MM.1S (cell line): ENCODE results near the gene PIGN.

ENCODE experiments used
- DNase-seq: peaks from one replicate; pipeline ENCODE4 v3.0.0-alpha.2; 2015
- H2AFZ ChIP-seq: fragments of 300-600 bp; sonication (generic); 2 replicates; pipeline ENCODE4 v1.6.0; 2016; ENCODE audit warnings: antibody characterized with exemption, low read length
- H3F3A ChIP-seq: fragments of 300-600 bp; sonication (generic); 2 replicates; pipeline ENCODE4 v1.6.1; 2016; ENCODE audit warnings: mild to moderate bottlenecking, antibody characterized with exemption, low read length, moderate library complexity, mixed read lengths; ENCODE audit not compliant: insufficient read depth
- H3K27ac ChIP-seq: fragments of 300-600 bp; sonication (generic); 2 replicates; pipeline ENCODE4 v1.5.1; 2016; ENCODE audit warnings: mild to moderate bottlenecking, low read length
- H3K27me3 ChIP-seq: fragments of 300-600 bp; sonication (generic); replicated peaks from 2 replicates; pipeline ENCODE4 v1.6.0; 2016; ENCODE audit warnings: low read length; ENCODE audit not compliant: insufficient read depth
- H3K36me3 ChIP-seq: fragments of 300-600 bp; sonication (generic); replicated peaks from 2 replicates; pipeline ENCODE4 v1.6.1; 2016; ENCODE audit warnings: mild to moderate bottlenecking, low read length, mixed read lengths; ENCODE audit not compliant: insufficient read depth
- H3K4me1 ChIP-seq: fragments of 300-600 bp; sonication (generic); 2 replicates; pipeline ENCODE4 v1.6.1; 2016; ENCODE audit warnings: low read length, mixed read lengths
- H3K4me2 ChIP-seq: fragments of 300-600 bp; sonication (generic); 2 replicates; pipeline ENCODE4 v1.6.0; 2016; ENCODE audit warnings: low read depth, low read length
- H3K4me3 ChIP-seq: fragments of 300-600 bp; sonication (generic); 2 replicates; pipeline ENCODE4 v1.5.1; 2016; ENCODE audit warnings: low read length, mixed read lengths
- H3K79me2 ChIP-seq: fragments of 300-600 bp; sonication (generic); 2 replicates; pipeline ENCODE4 v1.6.1; 2016; ENCODE audit warnings: mixed run types, low read length, mixed read lengths
- H3K9ac ChIP-seq: fragments of 300-600 bp; sonication (generic); 2 replicates; pipeline ENCODE4 v1.6.1; 2016; ENCODE audit warnings: low read length, mixed read lengths
- H3K9me2 ChIP-seq: fragments of 300-600 bp; sonication (generic); replicated peaks from 2 replicates; pipeline ENCODE4 v1.6.1; 2016; ENCODE audit warnings: mild to moderate bottlenecking, low read length, mixed read lengths; ENCODE audit not compliant: insufficient read depth
- H3K9me3 ChIP-seq: fragments of 300-600 bp; sonication (generic); replicated peaks from 2 replicates; pipeline ENCODE4 v1.6.1; 2016; ENCODE audit warnings: mild to moderate bottlenecking, low read length, mixed read lengths; ENCODE audit not compliant: insufficient read depth
- H4K20me1 ChIP-seq: fragments of 300-600 bp; sonication (generic); 2 replicates; pipeline ENCODE4 v1.6.1; 2016; ENCODE audit warnings: mild to moderate bottlenecking, low read length, moderate library complexity, mixed read lengths; ENCODE audit not compliant: insufficient read depth
- CTCF ChIP-seq: fragments of 300-600 bp; sonication (generic); IDR thresholded peaks from 2 replicates; pipeline ENCODE4 v1.5.1; 2016; ENCODE audit warnings: antibody characterized with exemption, low read length, mixed read lengths
- EZH2 ChIP-seq: fragments of 300-600 bp; sonication (generic); optimal IDR thresholded peaks from 2 replicates; pipeline ENCODE3; 2017; ENCODE audit warnings: low read depth, mild to moderate bottlenecking, antibody characterized with exemption, low read length, mixed read lengths
- EZH2phosphoT487 ChIP-seq: fragments of 300-600 bp; sonication (generic); IDR thresholded peaks from 2 replicates; pipeline ENCODE4 v1.6.1; 2018; ENCODE audit warnings: antibody characterized with exemption, low read length

The PIGN gene

GRCh38 chr18:61992923-61993322 lies 193.9 kb downstream of the PIGN start:
- Histone ChIP-seq H3K9me2 (no peaks in the 10 kb centered on the region), H3K9ac (no peak overlapping the region), H3K4me3 (no peak overlapping the region), H3K27me3 (no peaks in the 10 kb centered on the region), H3K4me1 (peaks cover 11% of the 10 kb centered on the region), H3K4me2 (peak overlapping the region; percentile 5; the same call in 1 of the 2 replicates), H3K27ac (no peak overlapping the region), H3F3A (no peaks in the 10 kb centered on the region), H2AFZ (no peak overlapping the region), H3K79me2 (no peaks in the 10 kb centered on the region), H3K36me3 (no peaks in the 10 kb centered on the region), H3K9me3 (no peaks in the 10 kb centered on the region), H4K20me1 (no peaks in the 10 kb centered on the region)
- peak; percentile 29 for DNase-seq
- TF ChIP-seq EZH2phosphoT487 (no peak), CTCF (no peak), EZH2 (no peak)

- Histone ChIP-seq H3K9me2 (no peaks in the 10 kb centered on the region), H2AFZ (no peak overlapping the region), H3F3A (no peaks in the 10 kb centered on the region), H3K36me3 (no peaks in the 10 kb centered on the region), H3K4me3 (no peak overlapping the region), H3K79me2 (no peaks in the 10 kb centered on the region), H3K27me3 (no peaks in the 10 kb centered on the region), H4K20me1 (no peaks in the 10 kb centered on the region), H3K9ac (no peak overlapping the region), H3K27ac (no peak overlapping the region), H3K4me1 (peaks cover 11% of the 10 kb centered on the region), H3K4me2 (no peak overlapping the region), H3K9me3 (no peaks in the 10 kb centered on the region)
- DNase-seq = no peak
- TF ChIP-seq CTCF (no peak), EZH2 (no peak), EZH2phosphoT487 (no peak)
These were observed 194.6 kb downstream of the PIGN start for GRCh38 chr18:61992285-61992684.

GRCh38 chr18:61991836-61992235 lies 195.0 kb downstream of the PIGN start:
- TF ChIP-seq EZH2 (no peak), EZH2phosphoT487 (no peak), CTCF (no peak)
- Histone ChIP-seq H3K9me3 (no peaks in the 10 kb centered on the region), H3K36me3 (no peaks in the 10 kb centered on the region), H3K4me1 (peaks cover 11% of the 10 kb centered on the region), H3K27me3 (no peaks in the 10 kb centered on the region), H3K9ac (no peak overlapping the region), H2AFZ (no peak overlapping the region), H3F3A (no peaks in the 10 kb centered on the region), H3K4me2 (no peak overlapping the region), H3K9me2 (no peaks in the 10 kb centered on the region), H3K79me2 (no peaks in the 10 kb centered on the region), H3K4me3 (no peak overlapping the region), H4K20me1 (no peaks in the 10 kb centered on the region), H3K27ac (no peak overlapping the region)
- DNase-seq = no peak
